Small intestine (tissue), 7 donors: Measurements from ENCODE around the gene ZBTB16. TPM values are rescaled to one million over a fixed set of nuclear protein-coding genes. Genes with fewer than 3 reads are reported as not detected.

Experiments
- DNase-seq, 2 donors: peaks; one replicate each; pipeline versions ENCODE4 v3.0.0 to v3.0.0-alpha.2; 2013
- FAIRE-seq: peaks from 2 replicates; lab custom pipeline; 2012; peaks lifted over from hg19 to GRCh38; lab: Jason Lieb, UNC
- H3K27ac ChIP-seq, 3 donors: one replicate each; pipeline ENCODE4 v1.5.1; 2013; ENCODE audit warnings: low read length in 2 of 3, mild to moderate bottlenecking in 2 of 3, control low read depth in 1 of 3, inconsistent platforms in 1 of 3, low read depth in 1 of 3, moderate library complexity in 1 of 3
- H3K27me3 ChIP-seq, 3 donors: one replicate each; pipeline ENCODE4 v1.6.1; 2013; ENCODE audit warnings: low read length in 3 of 3, inconsistent platforms in 1 of 3; ENCODE audit not compliant: control insufficient read depth in 3 of 3, insufficient read depth in 3 of 3
- H3K36me3 ChIP-seq, 3 donors: one replicate each; pipeline ENCODE4 v1.6.1; 2013; ENCODE audit warnings: low read length in 3 of 3, inconsistent platforms in 1 of 3, low read depth in 1 of 3, mild to moderate bottlenecking in 1 of 3, moderate library complexity in 1 of 3; ENCODE audit not compliant: control insufficient read depth in 3 of 3, insufficient read depth in 2 of 3
- H3K4me1 ChIP-seq, 3 donors: one replicate each; pipeline ENCODE4 v1.6.1; 2013; ENCODE audit warnings: low read length in 2 of 3, inconsistent platforms in 1 of 3, low read depth in 1 of 3, mild to moderate bottlenecking in 1 of 3, moderate library complexity in 1 of 3; ENCODE audit not compliant: control insufficient read depth in 3 of 3, insufficient read depth in 2 of 3
- H3K4me3 ChIP-seq, 3 donors: one replicate each; pipeline ENCODE4 v1.5.1; 2013; ENCODE audit warnings: low read length in 3 of 3, control low read depth in 1 of 3, inconsistent platforms in 1 of 3, low read depth in 1 of 3, mild to moderate bottlenecking in 1 of 3, moderate library complexity in 1 of 3
- H3K9me3 ChIP-seq, 2 donors: one replicate each; pipeline ENCODE4 v1.6.1; 2013; ENCODE audit warnings: low read depth in 1 of 2, low read length in 1 of 2; ENCODE audit not compliant: control insufficient read depth in 2 of 2, insufficient read depth in 1 of 2
- WGBS, 3 donors: extraction: QIAGEN DNeasy Blood & Tissue Kit; methylation state at CpG; one replicate each; pipeline ENCODE4 v1.1.7; 2013; 5-methylcytosine and 5-hydroxymethylcytosine counted together
- polyA plus RNA-seq, 4 donors: library from polyadenylated mRNA; stranded (reverse) in 3 of 4; unstranded in 1 of 4; fragments of 200-250 nt in 3 of 4; fragments of 120-200 nt in 1 of 4; gene quantifications; one replicate each; pipeline versions ENCODE4 v1.2.1 to v1.2.3, GENCODE V29; 2013
- donor health status: healthy with polysubstance abuse.
- donor health status: control.
- donor health status: control.
- donor health status: Bipolar disorder and iron deficiency.
- donor health status: healthy.

The ZBTB16 gene
- polyA plus RNA-seq, 4 donors: 1.5 to 32.4 (median 17.4) TPM

- H3K9me3 ChIP-seq: no peaks in the 10 kb centered on the region
- DNase-seq (no peak), FAIRE-seq (no peak)
- 48 to 60% (median 57%) methylated on average over 4 of the region's 4 CpGs for WGBS, 3 donors
- H3K27me3 ChIP-seq: no peaks in the 10 kb centered on the region
- peaks cover 0 to 28% (median 13%) of the 10 kb centered on the region in 3 donors for H3K4me1 ChIP-seq
- H3K27ac ChIP-seq: no peak overlapping the region
- peaks cover 0 to 3% (median 3%) of the 10 kb centered on the region in 3 donors for H3K36me3 ChIP-seq
- H3K4me3 ChIP-seq: no peak overlapping the region
Measured at GRCh38 chr11:114084414-114084813, 24.9 kb downstream of the ZBTB16 start.

- no peak for DNase-seq
- no peaks in the 10 kb centered on the region for H3K9me3 ChIP-seq
- H3K4me1 ChIP-seq: peaks cover 0 to 22% (median 13%) of the 10 kb centered on the region in 3 donors
- 41 to 64% (median 54%) methylated on average over 7 of the region's 7 CpGs for WGBS, 3 donors
- H3K4me3 ChIP-seq: no peak overlapping the region
- no peaks in the 10 kb centered on the region for H3K27me3 ChIP-seq
- H3K27ac ChIP-seq: no peak overlapping the region
- peaks cover 0 to 3% (median 2%) of the 10 kb centered on the region in 3 donors for H3K36me3 ChIP-seq
- FAIRE-seq: no peak
Measured at GRCh38 chr11:114085965-114086793, 26.7 kb downstream of the ZBTB16 start.

GRCh38 chr11:114087025-114087424 lies 27.5 kb downstream of the ZBTB16 start:
- peaks cover 0 to 3% (median 2%) of the 10 kb centered on the region in 3 donors for H3K36me3 ChIP-seq
- H3K27me3 ChIP-seq: no peaks in the 10 kb centered on the region
- no peak overlapping the region for H3K27ac ChIP-seq
- no peak overlapping the region for H3K4me3 ChIP-seq
- H3K4me1 ChIP-seq: peaks cover 0 to 26% (median 12%) of the 10 kb centered on the region in 3 donors
- no peak for FAIRE-seq
- DNase-seq: no peak
- 80 to 83% (median 81%) methylated on average over 5 of the region's 5 CpGs for WGBS, 3 donors
- H3K9me3 ChIP-seq: no peaks in the 10 kb centered on the region

DNA sequence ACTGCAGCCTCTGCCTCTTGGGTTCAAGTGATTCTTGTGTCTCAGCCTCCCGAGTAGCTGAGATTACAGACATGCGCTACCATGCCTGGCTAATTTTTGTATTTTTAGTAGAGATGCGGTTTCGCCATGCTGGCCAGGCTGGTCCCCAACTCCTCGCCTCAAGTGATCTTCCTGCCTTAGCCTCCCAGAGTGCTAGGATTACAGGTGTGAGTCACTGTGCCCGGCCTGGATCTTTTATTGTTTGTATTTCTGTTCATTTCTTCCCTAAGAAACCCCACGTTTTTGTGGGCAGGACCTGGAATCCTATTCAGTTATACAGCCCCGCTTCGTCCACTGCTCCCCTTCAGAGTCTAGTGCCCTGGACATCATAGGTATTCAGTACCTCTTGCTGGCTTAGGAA lies 28.7 kb downstream of the ZBTB16 start:
- no peaks in the 10 kb centered on the region for H3K27me3 ChIP-seq
- peaks cover 0 to 3% (median 2%) of the 10 kb centered on the region in 3 donors for H3K36me3 ChIP-seq
- FAIRE-seq (no peak), DNase-seq (no peak)
- peaks cover 0 to 19% (median 3%) of the 10 kb centered on the region in 3 donors for H3K4me1 ChIP-seq
- 74 to 85% (median 79%) methylated on average over 9 of the region's 9 CpGs for WGBS, 3 donors
- H3K4me3 ChIP-seq: no peak overlapping the region
- no peaks in the 10 kb centered on the region for H3K9me3 ChIP-seq
- no peak overlapping the region for H3K27ac ChIP-seq

DNA sequence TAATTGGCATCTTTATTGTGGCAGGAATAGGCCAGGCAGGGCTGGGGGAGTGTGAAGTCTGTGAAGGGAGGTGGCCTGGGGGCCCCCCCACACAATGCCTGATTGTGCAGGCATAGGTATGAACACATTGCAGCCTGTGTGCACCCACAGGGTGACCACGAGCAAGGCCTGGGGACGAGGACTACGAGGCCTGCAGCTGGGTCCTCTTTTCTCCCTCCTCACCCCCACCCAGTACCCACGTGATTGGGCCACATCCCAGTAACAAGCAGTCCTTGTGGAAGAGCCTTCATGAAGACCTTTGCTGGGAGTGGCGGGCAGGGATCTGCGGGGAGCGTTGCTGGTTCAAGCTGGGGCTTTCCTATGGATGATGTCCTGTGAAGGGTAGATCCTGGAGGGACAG lies 29.3 kb downstream of the ZBTB16 start:
- no peak overlapping the region for H3K27ac ChIP-seq
- H3K4me1 ChIP-seq: peaks cover 0 to 14% (median 3%) of the 10 kb centered on the region in 3 donors

GRCh38 chr11:114089748-114090147 lies 30.2 kb downstream of the ZBTB16 start:
- peaks cover 0 to 14% (median 3%) of the 10 kb centered on the region in 3 donors for H3K4me1 ChIP-seq
- no peak overlapping the region for H3K27ac ChIP-seq
- DNase-seq: no peak
- peaks cover 0 to 3% (median 0%) of the 10 kb centered on the region in 3 donors for H3K36me3 ChIP-seq
- no peaks in the 10 kb centered on the region for H3K9me3 ChIP-seq
- WGBS, 3 donors: 64 to 85% (median 70%) methylated on average over 4 of the region's 4 CpGs
- FAIRE-seq: no peak
- H3K4me3 ChIP-seq: no peak overlapping the region
- no peaks in the 10 kb centered on the region for H3K27me3 ChIP-seq

More for the DNA sequence above, 29.3 kb downstream of the ZBTB16 start:
- 78 to 92% (median 92%) methylated on average over 7 of the region's 7 CpGs for WGBS, 3 donors
- no peaks in the 10 kb centered on the region for H3K9me3 ChIP-seq
- FAIRE-seq (no peak), DNase-seq (no peak)
- peaks cover 0 to 3% (median 0%) of the 10 kb centered on the region in 3 donors for H3K36me3 ChIP-seq
- no peaks in the 10 kb centered on the region for H3K27me3 ChIP-seq
- H3K4me3 ChIP-seq: no peak overlapping the region

DNA sequence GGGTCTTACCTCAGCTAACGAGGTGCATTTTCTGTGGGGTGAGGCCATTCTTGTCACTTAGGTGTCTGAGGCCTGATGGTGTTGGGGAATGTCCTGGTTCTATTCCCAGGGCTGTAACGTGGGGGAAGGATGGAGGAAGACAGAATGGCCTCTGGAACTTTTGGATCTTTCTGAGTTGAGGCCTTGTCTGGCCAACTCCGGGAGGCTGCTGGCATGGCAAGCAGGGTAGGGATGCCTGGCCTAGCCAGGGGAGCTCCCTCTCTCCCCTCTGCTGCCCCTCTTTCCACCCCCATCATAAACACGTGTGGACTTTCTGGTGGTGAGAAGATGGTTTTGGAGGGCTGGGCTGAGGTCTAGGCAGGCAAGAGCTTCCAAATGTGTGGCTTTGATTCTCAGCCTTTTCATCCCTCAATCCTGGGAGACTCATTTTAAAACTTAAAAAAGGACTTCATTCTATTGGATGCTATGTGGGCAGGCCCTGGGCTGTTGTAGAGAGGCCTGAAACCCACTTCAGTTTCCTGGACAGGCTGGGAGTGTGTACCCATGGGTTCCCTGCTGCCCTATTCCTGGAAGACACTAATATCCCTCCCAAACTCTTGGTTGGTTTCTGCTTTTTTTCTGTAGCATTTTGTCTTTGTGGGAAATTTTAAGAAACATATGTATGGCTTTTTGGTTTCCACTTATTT lies 30.9 kb downstream of the ZBTB16 start:
- FAIRE-seq (no peak), DNase-seq (no peak)
- WGBS, 3 donors: 85 to 91% (median 90%) methylated on average over 4 of the region's 4 CpGs
- no peak overlapping the region for H3K27ac ChIP-seq
- no peak overlapping the region for H3K4me3 ChIP-seq
- H3K27me3 ChIP-seq: no peaks in the 10 kb centered on the region
- H3K36me3 ChIP-seq: peaks cover 0 to 3% (median 0%) of the 10 kb centered on the region in 3 donors
- H3K9me3 ChIP-seq: no peaks in the 10 kb centered on the region
- peaks cover 0 to 14% (median 3%) of the 10 kb centered on the region in 3 donors for H3K4me1 ChIP-seq

GRCh38 chr11:114090976-114091375 lies 31.5 kb downstream of the ZBTB16 start:
- WGBS, 3 donors: 89 to 97% (median 95%) methylated on average over 10 of the region's 10 CpGs
- no peaks in the 10 kb centered on the region for H3K27me3 ChIP-seq
- FAIRE-seq: no peak
- peaks cover 0 to 3% (median 0%) of the 10 kb centered on the region in 3 donors for H3K36me3 ChIP-seq
- no peak overlapping the region for H3K4me3 ChIP-seq
- H3K9me3 ChIP-seq: no peaks in the 10 kb centered on the region
- H3K4me1 ChIP-seq: peaks cover 0 to 9% (median under 1%) of the 10 kb centered on the region in 3 donors
- DNase-seq: no peak
- H3K27ac ChIP-seq: no peak overlapping the region
